GM06990 (cell line): ENCODE results near the gene AGPAT4.

ENCODE experiments used
- DNase-seq: peaks from one replicate; pipeline ENCODE4 v3.0.0-alpha.2; 2011; ENCODE audit not compliant: insufficient read length; ENCODE audit errors: extremely low read depth
- H3K27me3 ChIP-seq: replicated peaks from 2 replicates; pipeline ENCODE4 v1.6.0; 2011; ENCODE audit warnings: low read length; ENCODE audit not compliant: control insufficient read depth, insufficient read depth
- H3K36me3 ChIP-seq: 2 replicates; pipeline ENCODE4 v1.5.1; 2011; ENCODE audit warnings: low read length; ENCODE audit not compliant: control insufficient read depth, insufficient read depth
- H3K4me3 ChIP-seq: replicated peaks from 2 replicates; pipeline ENCODE4 v1.5.1; 2011; ENCODE audit warnings: low read depth, mild to moderate bottlenecking, control low read depth, low read length
- TF ChIP-seq, protein P1 (sequence below): IDR thresholded peaks from 2 replicates; pipeline ENCODE4 v1.5.1; 2011; ENCODE audit warnings: low read length, control low read depth, mild to moderate bottlenecking, inconsistent platforms; ENCODE audit not compliant: insufficient read depth, poor library complexity, severe bottlenecking

AGPAT4 gene

DNA sequence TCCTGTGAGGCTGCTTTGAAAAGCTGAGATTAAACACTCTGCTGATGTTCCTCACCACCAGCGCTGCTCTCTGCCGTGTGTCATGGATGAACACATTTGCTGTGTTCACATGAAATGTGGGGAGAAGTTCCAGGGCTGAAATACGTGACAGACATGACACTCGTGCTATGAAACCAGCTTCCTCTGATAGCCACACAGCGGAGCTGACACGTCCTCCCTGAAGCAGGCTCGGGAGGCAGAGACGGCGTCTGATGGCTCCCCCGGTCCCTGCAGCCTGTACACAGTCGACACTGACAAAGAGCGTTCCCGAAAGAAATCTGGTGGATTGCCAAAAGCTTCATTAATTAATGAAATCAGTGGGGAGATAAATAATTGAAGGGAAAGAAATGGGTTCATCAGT lies 17.5 kb downstream of the AGPAT4 start:
- TF ChIP-seq, protein P1, sequence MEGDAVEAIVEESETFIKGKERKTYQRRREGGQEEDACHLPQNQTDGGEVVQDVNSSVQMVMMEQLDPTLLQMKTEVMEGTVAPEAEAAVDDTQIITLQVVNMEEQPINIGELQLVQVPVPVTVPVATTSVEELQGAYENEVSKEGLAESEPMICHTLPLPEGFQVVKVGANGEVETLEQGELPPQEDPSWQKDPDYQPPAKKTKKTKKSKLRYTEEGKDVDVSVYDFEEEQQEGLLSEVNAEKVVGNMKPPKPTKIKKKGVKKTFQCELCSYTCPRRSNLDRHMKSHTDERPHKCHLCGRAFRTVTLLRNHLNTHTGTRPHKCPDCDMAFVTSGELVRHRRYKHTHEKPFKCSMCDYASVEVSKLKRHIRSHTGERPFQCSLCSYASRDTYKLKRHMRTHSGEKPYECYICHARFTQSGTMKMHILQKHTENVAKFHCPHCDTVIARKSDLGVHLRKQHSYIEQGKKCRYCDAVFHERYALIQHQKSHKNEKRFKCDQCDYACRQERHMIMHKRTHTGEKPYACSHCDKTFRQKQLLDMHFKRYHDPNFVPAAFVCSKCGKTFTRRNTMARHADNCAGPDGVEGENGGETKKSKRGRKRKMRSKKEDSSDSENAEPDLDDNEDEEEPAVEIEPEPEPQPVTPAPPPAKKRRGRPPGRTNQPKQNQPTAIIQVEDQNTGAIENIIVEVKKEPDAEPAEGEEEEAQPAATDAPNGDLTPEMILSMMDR: no peak
- DNase-seq: no peak
- Histone ChIP-seq H3K36me3 (no peaks in the 10 kb centered on the region), H3K27me3 (no peaks in the 10 kb centered on the region), H3K4me3 (no peak overlapping the region)

DNA sequence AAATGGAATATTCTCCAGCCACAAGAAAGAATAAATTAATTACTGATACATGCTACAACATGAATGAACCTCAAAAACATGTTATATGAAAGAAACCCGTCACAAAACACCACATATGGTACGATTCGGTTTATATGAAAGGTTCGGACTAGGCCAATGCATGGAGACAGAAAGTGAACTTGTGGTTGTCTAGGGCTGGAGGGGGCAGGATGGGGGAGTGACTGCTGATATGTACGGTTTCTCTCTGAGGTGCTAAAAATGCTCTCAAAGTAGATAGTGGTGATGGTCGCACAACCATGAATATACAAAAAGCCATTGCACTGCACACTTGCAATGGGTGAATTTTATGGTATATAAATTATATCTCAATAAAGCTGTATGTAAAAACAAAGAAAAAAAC lies 18.3 kb downstream of the AGPAT4 start:
- Histone ChIP-seq H3K27me3 (no peaks in the 10 kb centered on the region), H3K36me3 (no peaks in the 10 kb centered on the region)
- DNase-seq: no peak

DNA sequence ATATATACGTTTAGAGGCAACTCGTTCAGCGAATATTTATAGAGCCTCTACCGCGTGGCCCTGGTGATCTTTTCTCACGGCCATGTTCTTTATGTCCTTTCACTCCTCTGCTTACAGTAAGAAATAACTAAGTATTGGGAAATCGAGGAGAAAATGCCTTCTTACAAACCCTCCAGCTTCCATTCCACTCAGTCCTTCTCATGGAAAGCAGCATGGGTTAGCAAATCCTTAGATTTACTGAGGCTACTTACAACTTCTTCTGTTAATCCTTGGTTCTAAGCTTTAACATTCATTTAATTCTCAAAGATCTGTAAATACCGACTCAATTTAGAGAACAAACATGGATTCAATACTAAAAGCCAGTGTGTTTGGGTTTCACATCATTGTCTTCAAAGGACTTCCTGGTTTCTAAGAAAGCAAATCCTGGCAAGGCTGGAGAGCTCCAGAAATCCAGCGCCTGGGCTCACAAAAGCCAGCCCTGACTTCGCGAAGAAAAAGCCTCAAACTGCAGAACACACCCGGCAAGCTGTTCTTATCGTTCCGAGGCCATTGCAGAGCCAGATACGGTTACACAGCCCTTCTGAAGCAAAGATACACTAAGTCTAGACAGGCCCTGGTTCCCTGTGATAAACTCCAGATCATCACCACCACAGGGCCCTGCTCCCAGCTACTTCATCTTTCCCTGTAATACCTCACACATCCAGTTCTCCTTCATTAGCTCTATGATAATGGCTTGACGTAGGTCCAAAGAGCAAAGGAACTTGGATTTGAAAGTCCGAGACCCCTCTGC lies 19.2 kb downstream of the AGPAT4 start:
- Histone ChIP-seq H3K27me3 (no peaks in the 10 kb centered on the region), H3K36me3 (no peaks in the 10 kb centered on the region), H3K4me3 (no peak overlapping the region)
- DNase-seq: no peak
- TF ChIP-seq, protein P1: no peak

More for the DNA sequence above, 18.3 kb downstream of the AGPAT4 start:
- TF ChIP-seq, protein P1: no peak
- no peak overlapping the region for H3K4me3 ChIP-seq

DNA sequence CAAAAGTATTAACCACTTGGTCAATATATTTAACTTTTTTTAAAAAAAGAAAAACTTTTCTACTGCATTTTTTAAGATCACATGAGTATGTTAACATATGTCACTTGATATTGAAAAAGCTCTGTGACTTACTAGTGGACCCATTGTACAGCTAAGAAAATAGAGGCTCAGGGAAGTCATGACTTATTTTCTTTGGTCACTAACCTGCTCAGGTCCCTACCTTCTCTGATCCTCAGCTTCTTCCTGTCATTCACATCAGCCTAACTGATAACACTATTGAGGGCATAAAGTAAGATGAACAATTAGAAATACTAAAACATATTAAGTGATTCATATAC lies 19.8 kb downstream of the AGPAT4 start:
- H3K27me3 ChIP-seq: no peaks in the 10 kb centered on the region
- no peak overlapping the region for H3K4me3 ChIP-seq
- TF ChIP-seq, protein P1: no peak
- no peak for DNase-seq
- no peaks in the 10 kb centered on the region for H3K36me3 ChIP-seq

GRCh38 chr6:161251345-161251744 lies 22.5 kb downstream of the AGPAT4 start:
- TF ChIP-seq, protein P1: no peak
- DNase-seq: no peak
- H3K36me3 ChIP-seq: no peaks in the 10 kb centered on the region
- no peak overlapping the region for H3K4me3 ChIP-seq
- no peaks in the 10 kb centered on the region for H3K27me3 ChIP-seq

GRCh38 chr6:161249327-161249726 lies 24.5 kb downstream of the AGPAT4 start:
- Histone ChIP-seq H3K4me3 (no peak overlapping the region), H3K36me3 (no peaks in the 10 kb centered on the region), H3K27me3 (no peaks in the 10 kb centered on the region)
- TF ChIP-seq, protein P1: no peak
- no peak for DNase-seq
